OCI-M2 (cell line): ENCODE measurements around the gene CPHXL2.

Experiments
- DNase-seq: peaks from one replicate; lab custom pipeline; 2025; ENCODE audit not compliant: unreplicated experiment; lab: John Stamatoyannopoulos, UW

Gene CPHXL2

GRCh38 chr16:75644240-75645012, 32.4 kb downstream of the CPHXL2 start:
- DNase-seq, result no peak

DNA sequence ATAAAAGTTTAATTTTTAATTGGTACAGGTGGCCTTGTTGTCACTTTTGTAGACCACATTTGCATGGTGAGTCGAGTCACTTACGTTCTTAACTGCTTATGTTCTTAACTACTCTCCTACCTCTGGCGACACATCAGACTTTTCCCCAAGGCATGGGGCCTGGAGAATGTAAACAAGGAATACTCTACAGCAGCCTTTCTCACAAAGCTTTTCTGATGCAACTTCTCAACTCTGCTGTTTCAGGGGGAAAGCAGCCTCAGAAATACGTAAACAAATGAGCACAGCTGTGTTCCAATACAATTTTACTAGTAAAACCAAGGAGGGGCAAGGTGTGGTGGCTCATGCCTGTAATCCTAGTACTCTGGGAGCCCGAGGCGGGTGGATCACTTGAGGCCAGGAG, 36.2 kb downstream of the CPHXL2 start:
- DNase-seq, result no peak

- no peak for DNase-seq
Observed at GRCh38 chr16:75635036-75635435, 41.8 kb downstream of the CPHXL2 start.

DNA sequence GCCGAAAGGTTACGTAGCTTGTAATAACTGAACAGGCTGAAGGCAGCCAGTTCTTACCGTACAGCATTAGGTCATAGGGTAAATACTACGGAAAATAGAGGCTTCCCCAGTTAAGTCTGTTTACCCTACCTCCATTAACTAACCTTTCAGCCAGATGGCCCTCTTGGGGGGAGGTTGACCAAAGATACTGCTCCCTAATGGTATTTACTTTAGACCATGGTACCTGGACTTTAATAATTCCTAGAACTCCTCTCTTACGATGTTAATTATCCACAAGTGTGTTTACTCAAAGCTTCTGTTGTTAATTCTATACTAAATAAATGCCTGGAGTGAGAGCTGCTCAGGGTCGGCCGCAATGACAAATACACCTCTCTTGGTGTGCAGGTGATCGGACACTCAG, 44.0 kb downstream of the CPHXL2 start:
- DNase-seq, result no peak

DNA sequence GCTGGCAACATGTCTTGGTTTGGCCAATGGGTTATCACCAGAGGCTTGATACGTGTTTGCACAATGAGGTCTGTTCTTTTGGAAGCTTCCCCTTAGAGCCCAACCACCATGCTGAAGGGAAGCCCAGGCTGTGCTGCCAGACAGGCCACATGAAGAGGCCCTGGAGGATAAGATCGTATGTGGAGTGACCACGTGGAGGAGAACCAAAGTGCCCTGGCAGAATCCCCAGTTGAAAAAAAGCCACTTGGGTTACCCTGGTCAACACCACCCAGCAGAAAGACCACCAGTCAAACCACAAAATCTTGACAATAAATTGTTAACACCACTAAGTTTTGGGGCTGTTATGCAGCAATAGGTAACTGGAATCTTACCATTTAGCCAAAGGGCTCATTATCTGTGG, 46.8 kb downstream of the CPHXL2 start:
- no peak for DNase-seq

DNA sequence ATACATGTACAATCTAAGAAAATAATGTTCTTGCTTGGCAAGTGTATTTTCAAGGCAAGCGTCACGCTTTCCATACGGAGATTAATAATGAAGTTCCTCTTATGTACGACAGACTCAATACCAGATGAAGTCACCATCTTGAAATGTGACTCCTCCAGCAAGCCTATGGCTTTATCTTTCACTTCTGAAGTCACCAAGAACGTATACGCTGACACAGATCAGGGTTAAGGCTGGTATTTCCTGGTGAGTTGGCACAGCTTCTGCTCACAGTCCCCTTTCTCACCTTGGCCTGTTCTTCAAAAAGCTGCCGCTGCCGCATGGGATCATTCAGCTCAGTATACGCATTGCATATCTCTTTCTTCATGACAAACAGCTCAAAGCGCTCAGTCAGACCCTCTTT, 47.7 kb downstream of the CPHXL2 start:
- no peak for DNase-seq

- DNase-seq, result no peak
Observed at GRCh38 chr16:75628351-75628750, 48.5 kb downstream of the CPHXL2 start.

GRCh38 chr16:75627851-75628250, 49.0 kb downstream of the CPHXL2 start:
- DNase-seq, result no peak

DNA sequence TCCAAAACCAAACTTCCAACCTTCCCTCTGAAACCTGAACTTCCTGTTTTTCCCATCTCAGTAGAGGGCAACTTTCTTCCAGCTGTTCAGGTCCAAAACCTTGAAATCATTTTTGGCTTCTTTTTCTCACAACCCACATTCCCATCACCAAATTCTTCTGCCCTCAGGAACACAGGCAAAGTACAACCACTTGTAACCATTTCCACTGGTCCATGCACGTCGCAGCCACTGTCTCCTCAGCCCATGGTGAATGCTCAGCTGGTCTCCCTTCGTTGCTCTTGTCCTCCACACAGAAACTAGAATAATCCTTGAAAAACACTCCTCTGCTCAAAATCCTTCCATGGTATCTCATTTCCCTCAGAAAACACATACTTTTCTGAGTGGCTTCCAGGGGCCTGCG, 50.0 kb downstream of the CPHXL2 start:
- DNase-seq, result no peak

DNA sequence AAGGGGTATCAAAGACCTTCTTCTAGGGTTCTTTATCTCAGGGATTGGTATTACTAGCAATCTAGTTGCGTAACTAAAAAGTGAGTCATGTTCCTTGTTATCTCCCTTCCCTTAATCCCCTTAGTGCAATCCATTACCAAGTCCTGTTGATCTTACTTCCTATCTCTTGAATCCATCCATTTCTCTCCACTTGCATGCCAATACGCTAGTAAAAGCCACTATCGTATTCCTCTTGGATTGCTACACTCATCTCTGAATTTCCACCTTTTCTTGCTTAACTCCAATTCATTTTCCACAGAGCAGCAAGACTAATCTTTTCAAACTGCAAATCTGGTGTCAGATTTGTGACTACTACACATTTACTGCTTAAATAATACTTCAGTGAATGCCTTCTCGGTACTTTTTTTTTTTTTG, 51.9 kb downstream of the CPHXL2 start:
- DNase-seq, result no peak

- DNase-seq, result peak; percentile 41
Observed at GRCh38 chr16:75622761-75623605, 53.8 kb downstream of the CPHXL2 start, which contains the start of gene ADAT1. ADAT1 (minus strand) TSS chr16:75623281; CDS start chr16:75620799, 2,482 bp downstream.

DNA sequence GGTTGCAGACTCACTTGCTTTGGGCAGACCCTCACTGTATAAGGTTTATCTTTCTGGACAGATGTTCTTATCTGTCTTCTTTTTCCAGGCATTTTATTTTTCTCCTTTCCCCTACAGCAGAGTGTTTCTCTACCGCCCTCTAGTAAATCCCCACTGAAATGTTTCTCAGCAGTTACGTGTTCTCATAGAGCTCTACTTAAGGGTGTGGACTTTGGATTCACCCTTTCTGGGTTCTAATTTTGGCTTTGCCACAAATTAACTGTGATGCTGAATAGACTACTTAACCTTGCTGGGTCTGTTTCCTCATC, 55.7 kb downstream of the CPHXL2 start:
- peak; percentile 62 for DNase-seq

- no peak for DNase-seq
Observed at GRCh38 chr16:75620326-75621169, 56.3 kb downstream of the CPHXL2 start.

- DNase-seq, result no peak
Observed at GRCh38 chr16:75618780-75619179, 58.0 kb downstream of the CPHXL2 start.

GRCh38 chr16:75617121-75617520, 59.7 kb downstream of the CPHXL2 start:
- DNase-seq, result no peak

GRCh38 chr16:75616521-75617010, 60.2 kb downstream of the CPHXL2 start:
- no peak for DNase-seq

GRCh38 chr16:75615619-75616018, 61.2 kb downstream of the CPHXL2 start:
- no peak for DNase-seq

DNA sequence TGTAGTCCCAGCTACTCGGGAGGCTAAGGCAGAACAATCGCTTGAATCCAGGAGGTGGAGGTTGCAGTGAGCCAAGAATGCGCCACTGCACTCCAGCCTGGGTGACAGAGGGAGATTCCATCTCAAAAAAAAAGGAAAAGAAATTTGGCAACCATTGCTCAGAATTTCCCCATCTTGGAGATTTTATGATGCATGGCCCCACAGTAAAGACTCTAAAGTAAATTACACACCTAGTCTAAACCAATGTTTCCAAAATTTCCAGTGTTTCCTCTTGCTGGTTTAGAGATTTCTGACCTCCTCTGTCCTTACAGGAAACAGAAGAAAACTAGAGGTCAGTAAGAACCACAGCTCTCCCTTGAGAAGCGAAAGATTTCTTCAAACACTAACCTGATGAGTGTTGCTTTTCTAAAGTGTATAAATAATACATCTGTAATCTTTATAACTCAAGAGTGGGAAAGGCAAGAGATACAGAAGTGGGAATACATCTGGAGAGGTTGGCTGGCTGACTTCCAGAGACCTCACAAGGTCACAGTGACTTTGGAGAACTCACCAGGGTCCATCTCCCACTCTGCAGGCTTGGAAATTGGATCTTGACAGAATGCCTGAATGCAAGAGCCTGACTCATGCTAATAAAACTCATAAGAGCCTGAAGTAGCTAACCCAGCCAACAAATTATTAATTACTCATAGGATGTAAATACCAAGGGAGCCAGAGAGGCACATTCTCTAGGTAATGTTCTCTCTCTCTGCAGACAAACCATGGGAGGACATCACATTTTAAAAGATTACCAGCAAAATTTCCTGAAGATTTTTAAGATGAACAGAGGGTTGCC, 62.5 kb downstream of the CPHXL2 start:
- DNase-seq, result no peak
